Erythroblast (primary cell): Measurements from ENCODE around the gene CCDC192.

Experiments used
- GATA1 ChIP-seq: IDR thresholded peaks from 2 replicates; pipeline ENCODE4 v1.6.1; 2011; ENCODE audit warnings: low read depth, mild to moderate bottlenecking, control low read depth, low read length, moderate library complexity
- POLR2A ChIP-seq: IDR thresholded peaks from 2 replicates; pipeline ENCODE4 v1.6.1; 2011; ENCODE audit warnings: mild to moderate bottlenecking, low read length

GRCh38 chr5:127988146-127988760, 285.1 kb downstream of the CCDC192 start:
- TF ChIP-seq POLR2A (no peak), GATA1 (no peak)
